ENCODE measurements around the gene IL22RA1.

The IL22RA1 gene

DNA sequence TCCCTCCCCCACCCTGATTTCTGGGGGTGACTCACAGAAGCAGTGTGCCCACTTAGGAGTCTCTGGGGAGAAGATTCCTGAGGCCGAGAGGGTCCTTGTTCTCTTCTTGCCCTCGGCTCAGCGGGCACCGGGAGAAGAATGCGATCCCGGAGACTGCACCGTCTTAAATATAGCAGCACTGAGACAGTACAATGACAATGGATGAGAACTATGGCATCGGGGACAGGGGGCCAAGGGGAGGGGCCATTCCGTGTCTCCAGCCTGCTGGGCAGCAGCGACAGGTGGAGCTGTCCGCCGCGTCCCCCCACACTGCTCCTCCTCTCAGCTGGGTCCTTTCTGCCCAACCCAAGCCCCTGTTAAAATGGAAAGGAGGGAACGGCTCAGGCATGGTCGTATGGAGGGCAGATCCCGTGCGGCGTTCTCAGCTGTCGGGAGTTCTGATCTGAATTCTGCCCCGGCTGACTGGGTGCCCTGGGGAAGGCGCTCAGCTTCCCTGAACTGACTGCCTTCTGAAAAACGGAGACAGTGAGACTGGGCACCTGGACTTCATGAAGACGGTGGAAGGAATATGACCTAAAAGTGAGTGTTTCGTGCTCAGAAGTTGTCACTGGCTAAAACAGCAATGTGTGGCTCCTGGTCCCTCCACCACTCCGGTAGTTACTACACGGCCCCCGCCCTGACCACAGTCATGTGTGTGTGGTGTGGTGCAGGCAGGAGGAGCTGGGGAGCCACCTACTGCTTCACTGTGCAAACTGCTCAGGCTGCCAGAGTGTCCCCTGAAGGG lies 30.8 kb downstream of the IL22RA1 start, which contains the start of gene MYOM3:
TSS of gene MYOM3 (minus strand) at position 140 of the 784 bp plus-strand sequence. CDS start 3,499 bp downstream, outside the sequence.
- no peak for DNase-seq

GRCh38 chr1:24111262-24111995 lies 31.5 kb downstream of the IL22RA1 start:
- DNase-seq, result no peak

DNA sequence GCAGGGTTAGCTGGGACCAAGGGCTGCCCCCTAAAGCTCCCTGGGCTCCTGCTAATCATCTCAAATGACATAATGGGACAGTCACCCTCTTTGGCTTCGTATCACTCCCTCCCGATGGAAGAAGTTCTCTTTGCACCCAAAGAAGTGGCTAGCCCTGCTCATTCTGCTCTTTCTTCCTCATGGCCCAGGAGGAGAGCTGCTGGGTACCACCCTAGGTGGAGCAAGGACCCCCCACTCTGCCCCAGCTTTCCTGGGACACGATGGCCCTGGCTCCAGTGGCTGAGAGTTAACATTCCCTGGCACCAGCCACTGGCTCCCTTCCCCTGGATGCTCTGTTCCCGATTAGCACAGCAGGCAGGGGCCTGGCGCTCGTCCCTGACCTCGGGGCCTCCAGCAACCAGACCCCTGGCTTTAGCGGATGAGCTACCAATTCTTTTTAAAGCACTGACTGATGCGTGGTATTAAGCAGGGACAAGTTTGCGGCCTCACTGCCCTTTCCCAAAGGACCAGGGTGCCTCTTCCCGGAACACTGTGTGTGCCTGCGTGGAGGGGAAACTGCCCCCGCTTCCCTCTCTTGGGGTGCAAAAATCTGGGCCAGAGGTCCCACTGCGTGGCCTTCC lies 32.2 kb downstream of the IL22RA1 start:
- DNase-seq, result no peak

DNA sequence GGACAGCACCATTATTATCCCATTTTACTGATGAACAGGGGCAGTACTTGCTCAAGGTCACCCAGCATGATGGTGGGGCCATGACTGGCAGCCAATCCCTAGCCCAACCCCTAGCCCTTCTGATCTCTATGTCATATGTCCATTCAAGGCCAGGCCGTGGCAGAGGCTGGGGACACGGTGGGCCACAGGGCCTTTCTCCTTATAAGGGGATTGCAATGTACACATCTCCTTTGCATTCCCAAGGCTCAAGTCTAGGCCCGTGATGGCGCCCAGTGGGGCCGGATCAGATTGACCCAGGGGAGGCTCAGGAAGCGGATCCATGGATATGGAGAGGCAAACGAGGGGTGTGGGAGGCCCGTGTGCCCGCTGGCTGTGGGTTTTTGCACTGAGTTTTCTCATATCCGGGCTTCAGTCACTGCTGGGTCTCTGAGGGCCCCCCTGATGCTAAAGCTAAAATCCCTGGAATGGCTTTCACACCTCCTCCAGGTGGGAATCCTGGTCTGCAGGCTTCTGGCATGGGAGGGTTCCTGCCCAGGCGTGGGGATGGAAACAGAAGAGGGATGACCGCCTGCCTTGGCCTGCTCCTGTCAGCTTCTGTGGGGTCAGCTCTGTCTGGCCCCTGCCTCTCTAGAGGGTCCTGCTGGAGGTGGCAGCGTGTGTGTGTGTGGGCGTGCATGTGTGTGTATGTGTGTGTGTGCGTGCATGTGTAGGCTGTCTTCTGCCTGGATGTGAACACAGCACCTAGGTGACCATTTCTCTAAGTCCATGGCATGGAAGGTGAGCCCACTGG lies 33.1 kb downstream of the IL22RA1 start:
- no peak for DNase-seq

- no peak for DNase-seq
Measured at GRCh38 chr1:24109166-24109483, 33.8 kb downstream of the IL22RA1 start.

DNA sequence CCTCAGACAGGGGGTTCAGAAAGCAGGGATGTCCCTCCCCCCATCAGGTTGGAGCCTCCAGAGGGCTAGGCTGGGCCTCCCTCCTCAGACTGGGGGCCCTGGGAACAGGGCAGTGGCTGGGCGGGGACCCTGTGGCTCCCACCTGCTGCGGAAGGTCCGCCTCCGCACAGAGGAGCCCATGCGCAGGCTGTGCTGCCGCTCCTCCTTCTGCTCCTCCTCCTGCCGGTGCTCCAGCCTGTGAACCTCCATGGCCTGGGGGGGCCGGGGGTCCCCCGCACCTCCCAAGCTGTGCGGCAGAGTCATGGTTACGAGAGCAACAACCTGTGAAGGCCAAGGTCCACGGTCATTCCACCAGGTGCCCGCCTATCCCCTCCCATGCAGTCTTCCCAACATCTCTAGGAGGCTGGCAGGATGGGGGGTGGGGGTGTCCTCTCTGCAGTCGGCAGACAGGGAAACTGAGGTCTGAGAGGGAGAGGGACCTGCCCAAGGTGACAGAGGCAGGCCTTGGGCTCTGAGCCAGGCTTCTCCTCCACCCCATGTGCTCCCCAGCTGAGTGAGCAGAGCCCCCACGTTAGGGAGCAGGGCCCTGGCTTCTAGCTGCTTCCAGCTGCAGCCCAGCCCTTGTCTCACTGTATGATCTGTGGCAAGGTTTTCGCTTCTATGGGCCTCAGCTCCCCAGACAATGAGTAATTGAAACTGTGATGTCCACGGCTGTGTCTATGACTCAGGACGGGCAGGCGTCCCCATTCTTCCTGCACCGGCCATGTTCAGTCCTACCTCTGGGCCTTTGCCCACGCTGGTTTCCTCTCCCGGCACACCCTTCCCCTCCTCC lies 34.4 kb downstream of the IL22RA1 start:
- no peak for DNase-seq

GRCh38 chr1:24107462-24108138 lies 35.3 kb downstream of the IL22RA1 start:
- no peak for DNase-seq

- DNase-seq, result no peak
Measured at GRCh38 chr1:24105368-24106160, 37.4 kb downstream of the IL22RA1 start.

DNA sequence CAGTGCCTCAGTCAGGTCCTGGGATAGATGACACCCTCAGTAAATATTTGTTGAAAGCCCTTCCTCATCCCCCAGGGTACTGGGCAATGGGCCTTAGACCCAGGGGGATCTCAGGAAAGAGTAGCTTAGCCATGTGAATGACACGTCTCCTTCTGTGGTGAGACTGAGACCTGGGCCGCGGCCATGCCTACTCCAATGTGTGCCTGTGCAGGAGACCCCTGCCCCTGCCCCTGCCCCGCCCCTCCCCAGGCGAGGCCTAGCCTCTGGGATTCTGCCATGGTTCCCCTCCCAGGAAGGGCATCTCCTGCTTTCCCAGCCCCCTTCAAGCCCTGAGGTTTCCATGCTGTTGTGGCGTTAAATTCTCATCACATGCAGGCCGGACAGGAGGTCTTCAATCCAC lies 38.1 kb downstream of the IL22RA1 start:
- DNase-seq, result no peak

DNA sequence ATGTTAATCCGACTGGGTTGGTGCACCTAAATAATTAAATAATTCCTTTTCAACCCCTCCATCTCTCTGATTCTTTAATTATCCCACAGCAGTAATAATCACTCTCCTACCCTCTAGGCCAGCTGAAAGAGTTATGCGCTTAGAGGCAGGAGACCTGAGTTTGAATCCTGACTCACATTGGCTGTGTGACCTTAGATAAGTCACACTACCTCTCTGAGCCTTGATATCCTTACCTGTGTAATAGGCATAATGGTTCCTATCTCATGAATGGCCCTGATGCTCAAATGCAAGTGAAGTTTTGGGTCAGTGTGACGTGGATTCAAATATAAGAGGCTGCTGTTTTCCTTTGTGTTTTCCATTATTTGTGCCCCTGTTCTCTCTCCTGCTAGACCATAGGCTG lies 39.1 kb downstream of the IL22RA1 start:
- no peak for DNase-seq

- no peak for DNase-seq
Measured at GRCh38 chr1:24103408-24103807, 39.5 kb downstream of the IL22RA1 start.

DNA sequence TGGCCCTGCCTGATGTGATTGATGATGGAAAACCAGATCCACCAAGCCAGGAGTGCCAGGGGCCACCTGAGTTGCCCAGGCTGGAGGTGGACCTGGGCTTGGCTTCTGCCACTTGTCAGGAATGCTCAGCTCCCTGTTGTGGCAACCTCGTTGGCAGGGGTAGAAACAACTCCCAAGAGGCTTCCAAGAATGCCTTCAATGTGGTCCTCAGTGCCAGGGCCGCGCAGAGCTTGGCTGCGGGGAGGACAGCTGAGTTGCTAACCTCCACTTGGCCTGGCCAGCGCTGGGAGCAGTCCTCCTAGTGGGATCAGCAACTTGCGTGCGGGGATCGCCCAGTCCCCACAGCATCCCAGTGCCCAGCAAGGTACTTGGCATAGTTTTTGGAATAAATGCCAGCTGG lies 40.0 kb downstream of the IL22RA1 start:
- no peak for DNase-seq

DNA sequence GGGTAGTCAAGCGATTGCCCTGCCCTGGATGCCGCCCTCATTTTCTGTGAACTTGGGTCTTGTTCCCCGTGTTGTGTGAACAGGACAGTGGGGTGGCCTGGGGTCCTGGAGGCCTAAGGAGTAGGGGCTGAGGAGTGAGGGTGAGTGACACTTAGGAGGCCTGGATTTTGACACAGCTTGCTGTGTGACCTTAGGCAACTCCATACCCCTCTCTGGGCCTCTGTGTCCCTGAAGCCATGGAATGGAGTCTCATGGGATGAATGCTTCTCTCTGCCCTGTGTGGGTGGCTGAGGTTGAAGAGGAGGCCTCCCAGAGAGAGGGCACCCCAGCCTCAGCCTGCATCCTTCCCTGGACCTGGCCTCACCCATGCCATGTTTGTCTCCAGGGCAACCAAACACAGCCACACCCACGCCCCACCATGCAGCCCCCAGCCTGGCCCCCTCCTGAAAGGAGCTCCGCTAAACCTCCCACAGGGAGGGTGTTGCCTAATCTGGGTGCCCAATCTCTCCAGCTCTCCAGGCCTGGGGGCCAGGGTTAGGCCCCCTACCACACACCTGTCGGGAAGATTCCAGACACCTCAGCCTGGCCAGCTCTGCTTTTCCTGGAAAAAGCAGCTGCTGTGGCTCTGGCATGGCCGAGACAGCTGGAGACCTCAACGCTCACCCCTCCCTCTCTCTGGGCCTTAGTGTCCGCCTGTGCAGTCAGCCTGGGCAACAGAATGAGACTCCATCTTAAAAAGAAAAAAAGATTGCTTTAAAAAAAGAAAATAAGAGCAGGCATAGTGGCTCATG lies 40.9 kb downstream of the IL22RA1 start:
- DNase-seq, result no peak

- no peak for DNase-seq
Measured at GRCh38 chr1:24100945-24101737, 41.8 kb downstream of the IL22RA1 start.

DNA sequence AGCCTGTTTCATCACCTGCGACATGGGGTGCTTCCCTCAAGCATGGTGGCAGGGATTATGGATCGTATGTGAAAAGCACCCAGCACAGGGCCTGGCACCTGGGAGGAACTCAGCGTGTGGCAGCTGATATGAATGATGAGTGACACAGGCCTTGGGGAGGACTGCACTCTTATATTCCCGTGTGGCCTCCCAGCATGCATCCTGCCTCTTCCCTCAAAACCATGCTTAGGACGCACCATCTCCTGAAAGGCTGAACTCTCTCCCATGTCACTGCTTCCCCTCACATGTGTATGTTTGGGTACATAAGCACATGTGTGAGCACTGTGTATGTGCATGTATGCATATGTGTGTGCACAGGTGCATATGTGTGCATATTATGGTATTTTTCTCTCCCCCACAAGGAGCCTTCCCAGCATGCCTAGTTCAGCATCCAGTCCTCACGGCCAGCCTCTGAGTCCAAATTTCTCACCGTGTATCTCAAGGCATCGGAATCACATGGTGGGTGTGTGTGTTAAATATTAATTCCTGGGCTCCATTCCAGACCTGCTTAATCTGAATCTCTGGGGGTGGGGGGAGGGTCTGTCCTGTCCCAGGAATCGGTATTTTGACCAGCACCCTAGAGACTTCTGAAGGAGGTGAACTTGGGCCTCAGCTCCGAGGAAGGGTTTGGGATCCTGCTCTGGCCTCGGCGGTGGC lies 43.8 kb downstream of the IL22RA1 start:
- no peak for DNase-seq

DNA sequence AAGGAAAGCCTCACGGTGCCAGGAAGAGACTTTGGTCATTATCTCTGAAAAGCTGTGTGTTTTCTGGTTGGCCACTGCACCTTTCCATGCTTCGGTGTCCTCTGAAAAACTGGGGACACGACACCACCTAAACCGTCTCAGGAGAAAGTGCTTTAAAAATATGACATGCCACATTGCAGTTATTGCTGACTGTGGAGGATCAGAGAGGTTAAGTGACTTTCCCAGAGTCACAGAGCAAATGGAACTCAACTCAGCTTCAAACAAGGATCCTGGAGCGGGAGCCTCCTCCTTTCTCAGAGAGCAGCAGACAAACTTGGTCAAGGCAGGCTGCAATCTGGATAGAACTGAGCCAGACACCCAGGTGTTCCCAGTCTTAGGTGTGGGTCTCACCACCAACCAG lies 44.8 kb downstream of the IL22RA1 start:
- no peak for DNase-seq

GRCh38 chr1:24097663-24098062 lies 45.3 kb downstream of the IL22RA1 start:
- DNase-seq, result no peak

DNA sequence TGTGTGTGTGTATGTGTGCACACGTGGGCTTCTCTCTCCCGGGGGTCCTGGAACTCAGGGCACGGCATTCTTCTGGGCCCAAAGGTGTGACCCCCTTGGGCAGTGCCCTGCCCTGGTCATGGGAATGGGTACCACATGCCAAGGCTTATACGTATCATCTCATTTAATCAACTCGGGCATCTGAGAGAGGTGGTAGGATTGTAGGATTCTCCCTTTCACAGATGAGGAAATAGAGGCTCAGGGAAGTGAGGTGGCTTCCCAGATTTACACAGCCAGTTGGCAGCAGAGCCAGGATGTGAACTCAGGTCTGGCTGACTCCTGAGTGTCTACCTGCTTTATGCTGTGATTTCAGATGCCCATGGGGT lies 46.2 kb downstream of the IL22RA1 start:
- no peak for DNase-seq

All from cortex of kidney (tissue), 1 donor.